Brain pericyte (primary cell): ENCODE results near the gene SLC1A5.
"Not testable (repeated sequence)": the region's sequence is repeated elsewhere in the genome, so short reads cannot be mapped to it uniquely, and the experiment has no call there.

ENCODE experiments used
- DNase-seq: peaks from one replicate; pipeline ENCODE4 v3.0.0-alpha.2; 2012; ENCODE audit warnings: low read depth, low spot score

Gene SLC1A5

DNA sequence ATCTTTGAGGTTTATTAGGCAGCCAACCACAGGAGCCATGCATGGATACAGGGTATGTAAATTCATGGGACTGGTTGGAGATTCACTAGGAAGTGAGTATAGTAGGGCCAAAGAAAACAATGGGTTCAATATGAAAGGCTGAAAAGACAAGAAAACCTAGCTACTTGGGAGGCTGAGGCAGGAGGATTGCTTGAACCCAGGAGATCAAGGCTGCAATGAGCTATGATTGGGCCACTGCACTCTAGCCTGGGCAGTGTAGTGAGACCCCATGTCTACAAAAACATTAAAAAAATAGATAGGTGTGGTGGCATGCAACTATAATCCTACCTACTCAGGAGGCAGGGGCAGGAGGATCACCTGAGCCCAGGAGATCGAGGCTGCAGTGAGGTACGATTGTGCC lies 10.3 kb upstream of the SLC1A5 start:
- DNase-seq, result no peak

DNA sequence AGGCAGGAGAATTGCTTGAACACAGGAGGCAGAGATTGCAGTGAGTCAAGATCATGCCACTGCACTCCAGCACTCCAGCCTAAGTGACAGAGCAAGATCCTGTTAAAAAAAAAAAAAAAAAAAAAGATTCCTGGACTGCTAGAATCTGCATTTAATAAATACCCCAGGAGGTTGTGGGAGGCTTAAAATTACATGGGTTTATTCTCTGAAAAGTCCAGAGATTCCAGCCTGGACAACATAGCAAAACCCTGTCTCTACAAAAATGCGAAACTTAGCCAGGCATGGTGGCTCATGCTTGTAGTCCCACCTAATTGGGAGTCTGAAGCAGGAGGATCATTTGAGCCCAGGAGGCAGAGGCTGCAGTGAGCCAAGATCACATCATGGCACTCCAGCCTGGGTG lies 9.5 kb upstream of the SLC1A5 start:
- no peak for DNase-seq

DNA sequence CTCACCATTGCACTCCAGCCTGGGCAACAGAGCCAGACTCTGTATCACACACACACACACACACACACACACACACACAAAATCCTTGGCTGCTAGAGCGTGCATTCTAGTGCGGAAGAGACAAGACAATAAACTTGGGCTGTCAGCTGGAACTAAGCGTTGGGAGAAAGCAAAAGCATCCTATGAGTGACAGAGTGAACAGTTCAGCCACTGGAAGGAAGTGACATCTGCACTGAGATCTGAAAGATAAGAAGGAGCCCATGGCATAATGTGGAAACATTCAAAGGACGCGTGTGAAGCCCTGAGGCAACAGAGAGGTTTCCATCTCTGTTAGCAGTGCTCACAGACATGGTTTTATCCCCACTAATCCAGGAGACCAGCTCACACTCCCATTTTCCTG lies 3.5 kb upstream of the SLC1A5 start:
- DNase-seq, result no peak

DNA sequence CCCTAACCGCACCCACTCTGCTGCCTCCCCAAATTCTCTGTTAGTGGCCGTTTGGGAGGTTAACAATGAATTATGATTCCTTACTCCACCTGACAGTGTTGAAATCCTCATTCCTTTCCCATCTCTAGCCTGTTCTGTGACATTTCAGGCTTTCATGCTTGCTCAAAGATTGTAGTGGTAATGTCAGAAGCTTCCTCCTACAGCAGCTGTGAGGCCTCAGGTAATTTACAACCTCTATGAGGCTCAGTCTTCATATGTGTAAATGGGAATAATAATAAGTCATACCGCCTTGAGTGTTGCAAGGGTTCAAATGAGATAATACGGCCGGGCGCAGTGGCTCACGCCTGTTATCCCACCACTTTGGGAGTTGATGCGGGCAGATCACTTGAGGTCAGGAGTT lies 977 bp upstream of the SLC1A5 start:
- no peak for DNase-seq

DNA sequence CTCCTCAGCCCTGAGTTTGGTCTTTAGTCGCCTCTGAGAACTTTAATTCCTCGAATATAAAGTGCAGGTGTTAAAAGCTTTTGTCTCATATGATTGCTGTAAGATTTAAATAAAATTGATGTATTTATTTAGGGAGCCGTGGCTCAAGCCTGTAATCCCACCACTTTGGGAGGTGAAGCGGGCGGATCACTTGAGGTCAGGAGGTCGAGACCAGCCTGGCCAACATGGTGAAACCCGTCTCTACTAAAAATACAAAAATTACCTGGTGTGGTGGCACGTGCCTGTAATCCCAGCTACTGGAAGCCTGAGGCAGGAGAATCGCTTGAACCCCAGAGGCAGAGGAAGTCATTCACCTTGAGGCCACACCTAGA lies 559 bp upstream of the SLC1A5 start:
- DNase-seq, result no peak

DNA sequence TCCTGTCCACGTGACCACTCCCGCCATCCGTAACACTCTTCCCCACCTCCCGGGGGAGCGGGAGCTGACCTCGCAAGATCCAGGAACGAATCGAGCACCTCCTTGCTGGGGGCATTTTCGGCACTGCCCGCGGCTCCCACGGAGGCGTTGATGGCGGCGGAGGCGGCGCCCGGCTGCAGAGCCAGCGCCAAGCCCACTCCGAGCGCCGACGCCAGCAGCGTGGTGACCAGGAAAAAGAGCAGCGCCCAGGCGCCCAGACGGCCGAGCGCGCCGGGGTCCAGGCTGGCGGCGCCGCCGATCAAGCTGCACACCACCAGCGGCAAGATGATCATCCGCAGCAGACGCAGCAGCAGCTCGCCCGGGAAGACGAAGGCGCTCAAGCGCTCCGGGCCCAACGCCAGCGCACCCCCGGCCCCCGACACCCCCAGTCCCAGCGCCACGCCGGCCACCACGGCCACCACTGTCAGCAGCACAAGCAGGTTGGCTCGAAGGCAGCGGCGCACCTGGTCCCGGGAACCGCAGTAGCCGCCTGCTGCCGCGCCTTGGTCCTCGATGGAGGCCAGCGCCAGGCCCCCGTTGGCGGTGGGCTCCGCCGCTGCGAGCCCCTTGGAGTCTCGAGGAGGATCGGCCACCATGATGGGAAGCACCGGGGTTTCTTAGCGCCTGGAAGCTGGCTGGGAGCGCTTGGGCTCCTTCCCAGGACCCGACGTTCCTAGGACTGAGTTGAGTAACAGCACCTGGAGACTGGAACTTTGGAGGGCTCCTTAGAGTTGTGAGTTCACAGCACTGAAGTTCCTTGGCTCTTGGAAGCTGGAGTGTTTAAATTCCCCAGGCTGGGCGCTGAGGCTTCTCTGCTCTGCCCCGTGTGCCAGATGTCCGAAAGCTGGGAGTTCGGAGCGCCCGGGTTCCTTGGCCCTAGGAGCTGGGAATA lies 798 bp downstream of the SLC1A5 start:
- no peak for DNase-seq

DNA sequence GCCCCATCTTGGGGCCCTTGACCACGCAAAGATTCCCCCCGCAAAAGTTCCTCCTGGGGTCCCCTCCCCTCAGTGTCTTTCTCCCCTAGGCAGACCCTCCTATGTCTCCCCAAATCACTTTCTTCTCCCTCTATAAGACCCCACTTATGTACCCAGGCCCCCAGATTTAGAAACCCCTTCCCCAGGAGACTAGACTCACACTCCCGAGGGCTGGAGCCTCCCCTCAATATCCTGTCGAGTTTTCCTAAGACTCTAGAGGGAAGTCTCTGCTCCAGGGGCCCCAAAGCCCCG lies 1.4 kb downstream of the SLC1A5 start:
- DNase-seq, result no peak

DNA sequence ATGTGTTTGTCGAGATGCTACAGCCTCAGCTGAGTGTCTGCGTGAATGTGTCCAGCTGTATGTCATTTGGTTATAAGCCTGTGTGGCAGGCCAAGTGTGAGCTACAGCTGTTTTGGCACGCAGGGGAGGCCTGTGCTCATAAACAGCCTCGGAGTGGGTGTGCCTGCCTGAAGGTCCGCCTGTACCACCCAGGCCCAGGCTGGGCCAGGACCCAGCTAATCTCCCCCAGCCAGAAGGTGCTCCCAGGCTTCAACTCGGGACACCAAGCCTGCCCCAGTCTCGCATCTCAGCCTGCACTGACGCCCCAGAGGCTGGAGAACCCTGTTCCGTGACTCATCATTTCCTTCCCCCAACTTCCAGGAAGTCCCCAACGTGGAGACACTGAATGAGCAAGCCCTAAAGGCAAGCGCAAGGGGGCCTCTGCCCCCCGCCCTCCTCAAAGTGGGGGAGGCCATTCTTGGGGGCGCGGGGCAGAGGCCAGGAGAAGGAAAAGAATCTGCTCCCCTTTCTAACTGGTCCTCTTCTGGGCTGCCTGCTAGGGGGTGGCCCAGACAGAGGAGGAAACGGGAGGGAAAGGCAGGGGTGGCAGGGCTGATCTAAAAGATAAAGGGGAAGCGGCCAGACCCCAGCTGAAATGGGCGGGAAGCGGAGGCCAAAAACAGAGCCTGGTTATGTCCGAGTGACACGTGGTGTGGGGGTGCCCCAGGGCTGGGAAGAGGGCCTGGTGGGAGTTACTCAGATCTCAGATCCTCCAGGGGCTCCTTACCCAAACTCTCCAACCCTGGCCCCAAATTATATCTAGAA lies 2.0 kb downstream of the SLC1A5 start:
- DNase-seq, result no peak

DNA sequence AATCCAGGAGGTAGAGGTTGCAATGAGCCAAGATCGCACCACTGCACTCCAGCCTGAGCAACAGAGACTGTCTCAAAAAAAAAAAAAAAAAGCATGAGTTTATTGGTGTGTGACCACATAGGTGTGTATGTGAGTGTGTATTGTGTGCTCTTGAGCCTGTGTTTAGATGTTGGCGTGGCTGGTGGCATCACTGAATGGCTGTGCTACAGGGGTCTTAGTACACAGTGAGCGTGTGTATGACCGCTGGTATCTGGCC lies 2.5 kb downstream of the SLC1A5 start:
- DNase-seq, result no peak

DNA sequence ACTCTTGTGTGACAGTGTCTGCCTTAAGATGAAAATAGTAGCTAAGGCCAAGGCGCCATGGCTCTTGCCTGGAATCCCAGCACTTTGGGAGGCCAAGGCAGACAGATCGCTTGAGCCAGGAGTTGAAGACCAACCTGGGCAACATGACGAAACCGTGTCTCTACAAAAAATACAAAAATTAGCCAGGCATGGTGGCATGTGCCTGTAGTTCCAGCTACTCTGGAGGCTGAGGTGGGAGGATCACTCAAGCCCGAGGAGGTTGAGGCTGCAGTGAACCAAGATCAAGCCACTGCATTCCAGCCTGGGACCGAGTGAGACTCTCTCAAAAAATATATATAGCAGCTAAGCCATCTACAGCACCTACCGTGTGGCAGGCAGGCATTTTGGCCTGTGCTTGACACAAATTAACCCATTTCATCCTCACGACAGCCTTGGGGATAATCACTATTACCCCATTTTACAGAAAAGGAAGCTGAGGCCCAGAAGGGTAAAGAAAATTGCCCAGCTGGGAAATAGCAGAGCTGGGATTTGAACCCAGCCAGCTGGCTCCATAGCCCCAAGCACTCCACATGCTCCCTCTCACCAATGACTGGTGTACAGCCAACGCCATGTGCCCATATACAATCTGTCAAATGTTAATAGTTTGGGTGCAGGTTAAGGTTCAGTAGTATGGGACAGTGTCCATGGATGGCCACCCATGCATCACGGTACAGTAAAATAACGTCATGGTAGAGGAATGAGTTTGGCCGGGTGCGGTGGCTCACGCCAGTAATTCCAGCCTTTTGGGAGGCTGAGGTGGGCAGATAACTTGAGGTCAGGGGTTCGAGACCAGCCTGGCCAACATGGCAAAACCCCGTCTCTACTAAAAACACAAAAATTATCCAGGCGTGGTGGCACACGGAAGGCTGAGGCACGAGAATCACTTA lies 3.1 kb downstream of the SLC1A5 start:
- DNase-seq, result no peak

DNA sequence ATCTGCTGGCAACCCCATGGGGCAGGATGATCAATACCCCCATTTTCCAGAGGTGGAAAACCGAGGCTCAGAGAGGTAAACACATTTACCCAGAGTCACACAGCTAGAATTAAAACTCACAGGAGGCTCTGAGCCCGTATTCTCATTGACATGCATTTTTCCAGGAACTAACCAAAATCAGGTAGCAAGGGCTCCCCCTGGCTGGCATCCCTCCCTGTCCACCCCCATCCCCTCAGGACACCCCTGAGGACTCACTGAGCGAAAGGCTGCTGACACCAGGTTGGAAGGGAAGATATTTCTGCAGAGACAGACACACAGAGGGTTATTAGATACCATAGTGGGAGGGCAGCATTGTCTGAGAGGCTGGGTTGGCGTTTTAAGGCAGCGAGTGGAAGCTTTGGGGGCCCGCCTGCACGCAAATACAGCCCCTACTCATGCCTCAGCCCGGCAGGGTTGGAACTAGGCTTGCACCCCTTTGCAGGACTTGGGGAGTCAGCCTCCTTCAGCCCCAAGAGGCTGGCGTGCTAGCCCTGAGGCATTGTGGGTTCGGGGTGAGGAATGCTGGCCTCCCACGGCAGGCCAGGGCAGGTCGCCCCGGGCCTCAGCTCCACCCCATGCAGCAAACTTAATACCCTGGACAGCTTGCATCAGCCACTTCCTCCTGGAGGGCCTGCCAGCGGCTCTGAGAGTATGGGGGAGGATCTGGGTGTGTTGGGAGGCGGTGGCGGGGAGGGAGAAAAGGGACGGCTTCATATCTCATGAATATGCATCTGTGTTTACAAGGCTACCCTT lies 3.9 kb downstream of the SLC1A5 start:
- DNase-seq, result no peak

DNA sequence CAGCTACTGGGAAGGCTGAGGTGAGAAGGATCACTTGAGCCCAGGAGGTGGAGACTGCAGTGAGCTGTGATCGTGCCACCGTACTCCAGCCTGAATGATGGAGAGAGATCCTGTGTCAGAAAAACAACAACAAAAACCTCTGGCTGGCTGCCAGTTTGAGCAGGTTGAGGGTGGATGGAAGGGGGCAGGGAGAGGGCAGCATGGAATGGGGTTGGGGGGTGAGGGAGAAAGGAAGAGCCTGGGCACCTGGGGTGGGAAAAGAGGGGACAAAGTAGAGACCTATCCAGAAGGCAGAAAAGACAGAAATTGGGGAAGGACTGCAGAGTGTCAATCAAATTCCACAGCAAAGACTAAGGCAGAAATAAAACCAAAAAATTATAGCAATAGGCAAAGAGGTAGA lies 4.7 kb downstream of the SLC1A5 start:
- no peak for DNase-seq

DNA sequence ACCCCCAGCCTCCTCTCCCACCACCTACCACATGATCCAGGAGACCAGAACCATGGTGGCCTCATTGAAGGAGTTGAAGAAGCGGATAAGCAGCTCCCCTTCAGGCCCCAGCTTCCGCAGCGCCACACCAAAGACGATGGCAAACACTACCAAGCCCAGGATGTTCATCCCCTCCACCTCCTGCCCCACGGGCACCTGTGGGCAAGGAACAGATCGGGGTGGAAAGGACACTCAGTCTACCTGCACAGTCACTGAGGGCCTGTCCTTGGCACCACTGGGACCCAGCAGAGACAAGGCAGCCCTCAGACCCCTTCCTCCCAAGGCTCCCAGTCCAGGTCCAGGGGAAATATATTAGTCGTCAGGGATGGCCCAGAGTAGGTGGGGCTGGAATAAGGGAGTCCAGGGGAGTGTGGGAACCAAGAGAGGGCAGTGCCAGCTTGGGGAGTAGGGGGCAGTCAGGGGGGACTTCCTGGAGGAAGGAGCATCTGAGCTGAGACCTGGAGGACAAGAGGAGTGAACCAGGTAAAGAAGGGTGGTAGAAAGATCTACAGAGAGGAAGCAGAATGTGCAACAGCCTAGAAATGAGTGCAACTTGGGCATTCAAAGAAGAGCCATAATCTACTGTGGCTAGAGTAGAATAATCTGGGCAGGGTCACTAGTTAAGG lies 5.9 kb downstream of the SLC1A5 start:
- DNase-seq, result no peak

DNA sequence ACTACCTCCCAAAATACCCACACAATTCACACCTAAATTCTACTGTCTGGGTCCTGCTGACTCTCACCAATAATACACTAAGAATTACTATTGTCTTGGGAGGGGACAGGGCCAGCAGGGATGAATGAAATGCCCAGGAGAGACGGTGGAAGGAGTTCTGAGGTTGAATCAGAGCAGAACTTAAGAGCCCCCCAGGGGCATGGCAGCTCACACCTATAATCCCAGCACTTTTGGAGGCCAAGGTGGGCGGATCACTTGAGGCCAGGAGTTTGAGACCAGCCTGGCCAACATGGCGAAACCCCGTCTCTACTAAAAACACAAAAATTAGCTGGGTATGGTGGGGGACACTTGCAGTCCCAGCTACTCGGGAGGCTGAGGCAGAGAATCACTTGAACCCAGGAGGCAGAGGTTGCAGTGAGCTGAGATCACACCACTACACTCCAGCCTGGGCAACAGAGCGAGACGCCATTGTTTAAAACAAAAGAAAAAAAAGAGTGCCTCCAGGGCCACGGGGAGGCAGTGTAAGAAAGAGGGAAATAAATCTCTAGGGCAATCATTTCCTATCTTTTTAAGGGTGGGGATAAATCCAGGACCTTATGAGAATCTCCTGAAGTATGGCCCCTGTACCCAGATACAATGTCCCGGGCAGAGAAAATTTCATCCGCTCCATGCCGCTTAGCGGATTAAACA lies 10.3 kb downstream of the SLC1A5 start:
- not testable (repeated sequence) for DNase-seq

DNA sequence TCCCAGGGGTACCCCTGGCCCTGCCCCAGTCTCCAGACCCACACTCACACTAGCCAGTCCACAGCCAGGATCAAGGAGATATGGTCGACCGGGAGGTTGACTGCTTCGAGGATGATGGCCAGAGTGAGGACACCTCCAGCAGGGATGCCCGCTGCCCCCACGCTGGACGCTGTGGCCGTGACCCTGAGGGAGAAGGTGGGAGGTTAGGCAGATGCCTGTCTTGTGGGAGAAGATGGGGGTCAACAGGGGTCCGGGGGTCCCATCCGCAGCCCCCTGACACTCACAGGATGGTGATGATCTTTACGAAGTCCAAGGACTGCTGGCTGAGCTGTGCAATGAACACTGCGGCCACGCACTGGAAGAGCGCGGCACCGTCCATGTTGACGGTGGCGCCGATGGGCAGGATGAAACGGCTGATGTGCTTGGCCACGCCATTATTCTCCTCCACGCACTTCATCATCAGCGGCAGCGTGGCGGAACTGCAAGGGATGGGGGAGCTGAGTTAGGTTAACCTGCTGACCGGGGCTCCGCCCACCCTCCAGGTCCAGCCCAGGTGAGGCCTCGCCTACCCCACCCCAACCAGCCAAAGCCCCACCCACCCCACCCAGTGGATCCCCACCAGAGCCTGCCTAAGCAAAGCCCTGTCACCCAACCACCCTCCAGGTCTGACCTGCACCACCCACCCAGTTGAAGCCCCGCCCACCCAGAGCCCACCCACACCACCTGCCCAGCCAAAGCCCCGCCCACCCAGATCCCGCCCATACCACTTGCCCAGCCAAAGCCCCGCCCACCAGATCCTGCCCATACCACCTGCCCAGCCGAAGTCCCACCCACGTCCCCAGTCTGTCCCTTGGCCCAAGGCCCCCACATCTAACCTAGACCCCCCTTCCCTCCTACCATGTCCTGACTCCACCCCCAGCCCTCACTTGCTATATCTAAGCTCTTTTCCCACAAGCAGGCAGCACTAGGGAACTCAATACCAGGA lies 11.2 kb downstream of the SLC1A5 start:
- DNase-seq, result no peak

DNA sequence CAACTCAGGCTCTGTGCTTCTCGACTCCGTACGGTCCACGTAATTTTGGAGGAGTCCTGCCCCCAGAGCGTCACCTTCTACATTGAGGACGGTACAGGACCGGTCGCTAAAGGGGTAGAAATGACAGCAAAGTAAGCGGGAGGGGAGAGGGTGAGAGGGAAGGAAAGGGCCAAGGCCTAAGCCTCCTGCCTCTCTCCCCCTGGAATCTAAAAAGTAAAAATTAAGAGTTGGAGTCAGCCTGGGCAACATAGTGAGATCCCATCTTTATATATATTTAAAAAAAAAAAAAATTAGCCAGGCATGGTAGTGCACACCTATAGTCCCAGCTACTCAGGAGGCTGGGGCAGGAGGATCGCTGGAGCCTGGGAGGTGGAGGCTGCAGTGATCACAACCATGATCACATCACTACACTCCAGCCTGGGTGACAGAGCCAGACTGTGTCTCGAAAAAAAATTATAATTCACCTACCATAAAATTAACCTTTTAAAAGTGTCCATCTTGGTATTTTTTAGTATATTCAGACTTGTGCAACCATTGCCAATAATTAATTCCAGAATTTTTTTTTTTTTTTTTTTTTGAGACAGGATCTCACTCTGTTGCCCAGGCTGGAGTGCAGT lies 12.6 kb downstream of the SLC1A5 start:
- no peak for DNase-seq

DNA sequence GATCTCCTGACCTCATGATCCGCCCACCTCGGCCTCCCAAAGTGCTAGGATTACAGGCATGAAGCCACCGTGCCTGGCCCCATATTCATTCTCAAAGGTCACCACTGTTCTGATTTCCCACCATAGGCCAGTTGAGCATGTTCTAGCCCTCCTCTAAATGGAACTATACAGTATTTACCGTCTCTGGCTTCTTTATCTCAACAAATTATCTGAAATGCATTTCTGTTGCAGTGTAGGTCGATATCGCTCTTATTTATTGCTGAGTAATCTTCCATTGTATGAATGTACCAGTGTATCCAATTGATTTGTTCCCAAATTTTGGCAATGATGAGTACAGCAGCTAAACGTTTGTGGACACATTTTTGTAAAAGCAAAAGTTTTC lies 15.4 kb downstream of the SLC1A5 start:
- no peak for DNase-seq

DNA sequence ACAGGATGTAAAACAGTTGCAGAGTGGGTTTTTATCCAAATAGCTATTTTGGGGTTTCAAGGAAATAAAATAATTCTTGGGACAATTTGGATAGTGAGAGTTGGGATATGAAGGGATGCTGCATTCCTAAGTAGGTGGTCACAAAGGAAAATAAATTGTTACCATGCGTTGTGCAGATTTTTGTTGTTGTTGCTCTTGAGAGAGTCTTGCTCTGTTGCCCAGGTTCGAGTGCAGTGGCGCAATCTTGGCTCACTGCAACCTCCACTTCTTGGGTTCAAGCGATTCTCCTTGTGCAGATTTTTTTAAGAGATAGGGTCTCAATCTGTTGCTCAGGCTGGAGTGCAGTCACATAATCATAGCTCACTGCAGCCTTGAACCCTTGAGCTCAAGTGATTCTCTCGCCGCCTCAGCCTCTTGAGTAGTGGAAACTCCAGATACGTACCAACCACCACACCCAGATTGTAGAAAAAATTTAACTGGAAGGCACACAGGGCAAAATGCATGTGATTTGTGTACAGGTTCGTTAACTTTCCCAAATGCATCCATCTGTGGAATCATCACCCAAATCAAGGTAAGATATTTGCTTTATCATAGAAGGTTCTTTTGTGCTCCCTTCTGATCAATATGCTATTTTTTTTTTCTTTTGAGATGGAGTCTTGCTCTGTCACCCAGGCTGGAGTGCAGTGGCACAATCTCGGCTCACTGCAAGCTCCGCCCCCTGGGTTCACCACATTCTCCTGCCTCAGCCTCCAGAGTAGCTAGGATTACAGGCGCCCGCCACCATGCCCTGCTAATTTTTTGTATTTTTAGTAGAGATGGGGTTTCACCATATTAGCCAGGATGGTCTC lies 16.0 kb downstream of the SLC1A5 start:
- no peak for DNase-seq
